Hepatic stellate cell (primary cell): ENCODE data around the gene CCDC88C.
"Not testable (repeated sequence)": the region's sequence is repeated elsewhere in the genome, so short reads cannot be mapped to it uniquely, and the experiment has no call there.

Experiments
- DNase-seq: peaks from one replicate; pipeline ENCODE4 v3.0.0; 2011; ENCODE audit warnings: low spot score

Gene CCDC88C

GRCh38 chr14:91270619-91271018 is 147.0 kb downstream of the CCDC88C start:
- no peak for DNase-seq

GRCh38 chr14:91270188-91270587 is 147.4 kb downstream of the CCDC88C start:
- DNase-seq, result no peak

- peak; percentile 58 for DNase-seq
These were observed 148.3 kb downstream of the CCDC88C start for GRCh38 chr14:91269076-91269991.

GRCh38 chr14:91267965-91268437 is 149.6 kb downstream of the CCDC88C start:
- DNase-seq, result no peak

- DNase-seq, result not testable (repeated sequence)
These were observed 151.3 kb downstream of the CCDC88C start for GRCh38 chr14:91266276-91266675.

GRCh38 chr14:91265404-91265803 is 152.2 kb downstream of the CCDC88C start:
- no peak for DNase-seq

- DNase-seq, result no peak
These were observed 153.2 kb downstream of the CCDC88C start for GRCh38 chr14:91264151-91265150.

GRCh38 chr14:91263329-91263728 is 154.3 kb downstream of the CCDC88C start:
- DNase-seq, result no peak

GRCh38 chr14:91261986-91262549 is 155.6 kb downstream of the CCDC88C start:
- no peak for DNase-seq

GRCh38 chr14:91261115-91261514 is 156.5 kb downstream of the CCDC88C start:
- DNase-seq, result no peak

GRCh38 chr14:91258876-91259275 is 158.7 kb downstream of the CCDC88C start:
- DNase-seq, result no peak

GRCh38 chr14:91258011-91258618 is 159.5 kb downstream of the CCDC88C start:
- no peak for DNase-seq

GRCh38 chr14:91257328-91258010 is 160.2 kb downstream of the CCDC88C start:
- no peak for DNase-seq

- no peak for DNase-seq
These were observed 161.0 kb downstream of the CCDC88C start for GRCh38 chr14:91256661-91257060.

GRCh38 chr14:91255026-91255695 is 162.5 kb downstream of the CCDC88C start:
- DNase-seq, result no peak

GRCh38 chr14:91254461-91254860 is 163.2 kb downstream of the CCDC88C start:
- DNase-seq, result no peak

GRCh38 chr14:91253795-91254323 is 163.8 kb downstream of the CCDC88C start:
- no peak for DNase-seq

GRCh38 chr14:91252871-91253794 is 164.5 kb downstream of the CCDC88C start:
- DNase-seq, result no peak

- no peak for DNase-seq
These were observed 166.7 kb downstream of the CCDC88C start for GRCh38 chr14:91250912-91251311.
